ENCODE data around the gene ANKRD11.

GRCh38 chr16:89400740-89401139 is 89.6 kb downstream of the ANKRD11 start:
- no peak for TF ChIP-seq CTCF (IDR thresholded peaks at IDR 0.05; ENCODE audit: low read depth, low read length, poor library complexity, severe bottlenecking)
- TF ChIP-seq EZH2phosphoT487 (IDR thresholded peaks at IDR 0.05; ENCODE audit: borderline replicate concordance, low read length) = no peak

Data from DOHH2 (cell line).